Loucy (cell line): ENCODE data around the gene HMG20B.

Experiments
- CTCF ChIP-seq: fragments of 200-600 bp; sonication (generic); conservative IDR thresholded peaks from 2 replicates; pipeline ENCODE4 v1.5.1; 2014; ENCODE audit warnings: mild to moderate bottlenecking, antibody characterized with exemption, low read length
- EZH2phosphoT487 ChIP-seq: fragments of 200-600 bp; IDR thresholded peaks from 2 replicates; pipeline ENCODE4 v1.6.1; 2018; ENCODE audit warnings: antibody characterized with exemption, mild to moderate bottlenecking, moderate library complexity, borderline replicate concordance

- TF ChIP-seq CTCF (no peak), EZH2phosphoT487 (no peak)
These were observed 26.6 kb upstream of the HMG20B start for GRCh38 chr19:3546119-3546518.
